K562 (cell line): ENCODE measurements around the gene UNC45B. TPM values are rescaled to one million over a fixed set of nuclear protein-coding genes. Genes with fewer than 3 reads are reported as not detected.

ENCODE experiments used
- ARNT ChIP-seq, 2 experiments: fragments of 450-650 bp; IDR thresholded peaks; 2 replicates each; pipeline ENCODE4 v1.6.1; 2016; ENCODE audit warnings: mild to moderate bottlenecking in 1 of 2
- E2F1 ChIP-seq: sonication (generic); formaldehyde crosslinking; IDR thresholded peaks from 2 replicates; pipeline ENCODE4 v1.8.1; 2023; ENCODE audit warnings: mild to moderate bottlenecking, missing genetic modification reagents, moderate library complexity
- EP400 ChIP-seq: fragments of 450-650 bp; IDR thresholded peaks from 2 replicates; pipeline ENCODE4 v1.6.1; 2017; ENCODE audit warnings: antibody characterized with exemption, mild to moderate bottlenecking, moderate library complexity
- ESRRA ChIP-seq: fragments of 450-650 bp; IDR thresholded peaks from 2 replicates; pipeline ENCODE4 v1.6.1; 2014; ENCODE audit warnings: low read depth, mild to moderate bottlenecking, moderate library complexity, borderline replicate concordance
- FOXJ3 ChIP-seq: sonication (generic); formaldehyde crosslinking; IDR thresholded peaks from 2 replicates; pipeline ENCODE4 v1.4.0; 2020; ENCODE audit warnings: mild to moderate bottlenecking, missing genetic modification reagents
- GTF2E2 ChIP-seq: fragments of 200-800 bp; sonication (Bioruptor generic); IDR thresholded peaks from 2 replicates; pipeline ENCODE4 v1.6.1; 2016; ENCODE audit warnings: missing genetic modification characterization, missing compliant biosample characterization
- GTF3C2 ChIP-seq: IDR thresholded peaks from 3 replicates; pipeline ENCODE4 v1.6.1; 2011; ENCODE audit warnings: borderline replicate concordance, mild to moderate bottlenecking, moderate library complexity; ENCODE audit not compliant: insufficient read length; ENCODE audit errors: extremely low read depth
- HDAC3 ChIP-seq: fragments of 450-650 bp; IDR thresholded peaks from 2 replicates; pipeline ENCODE4 v1.6.1; 2018; ENCODE audit warnings: borderline replicate concordance, mild to moderate bottlenecking, moderate library complexity; ENCODE audit not compliant: partially characterized antibody
- HDAC6 ChIP-seq: IDR thresholded peaks from 2 replicates; pipeline ENCODE4 v1.6.1; 2012; ENCODE audit warnings: low read depth, mild to moderate bottlenecking, control low read depth, inconsistent platforms, low read length, moderate library complexity
- JUNB ChIP-seq: fragments of 450-650 bp; formaldehyde crosslinking; conservative IDR thresholded peaks from 2 replicates; pipeline ENCODE4 v1.4.0; 2020; ENCODE audit warnings: mild to moderate bottlenecking
- KLF16 ChIP-seq: IDR thresholded peaks from 2 replicates; pipeline ENCODE4 v1.6.1; 2016; ENCODE audit warnings: antibody characterized with exemption
- NEUROD1 ChIP-seq: fragments of 150-350 bp; IDR thresholded peaks from 2 replicates; pipeline ENCODE4 v1.6.1; 2014; ENCODE audit warnings: borderline replicate concordance, low read length, low read depth; ENCODE audit not compliant: partially characterized antibody
- NR2C1 ChIP-seq, 2 experiments: fragments of 450-650 bp; IDR thresholded peaks; 2 replicates each; pipeline ENCODE4 v1.6.1; 2017; ENCODE audit warnings: mild to moderate bottlenecking in 2 of 2, antibody characterized with exemption in 1 of 2, inconsistent platforms in 1 of 2, missing compliant biosample characterization in 1 of 2, missing genetic modification characterization in 1 of 2
- NR2C2 ChIP-seq, 2 experiments: fragments of 200-800 bp in 1 of 2; sonication (Bioruptor generic) in 1 of 2; sonication (generic) in 1 of 2; formaldehyde crosslinking in 1 of 2; IDR thresholded peaks; 2 replicates each; pipeline versions ENCODE4 v1.6.1 to v1.8.0; 2016 to 2022; ENCODE audit warnings: mild to moderate bottlenecking in 1 of 2, missing compliant biosample characterization in 1 of 2, missing genetic modification characterization in 1 of 2, missing genetic modification reagents in 1 of 2
- PHF8 ChIP-seq: fragments of 200-600 bp; sonication (generic); IDR thresholded peaks from 2 replicates; pipeline ENCODE4 v1.6.1; 2012; ENCODE audit warnings: mixed run types, mild to moderate bottlenecking, inconsistent platforms, low read length, moderate library complexity, borderline replicate concordance
- RAD21 ChIP-seq, 2 experiments: fragments of 250-450 bp in 1 of 2; fragments of 450-650 bp in 1 of 2; sonication (Bioruptor Pico) in 1 of 2; formaldehyde crosslinking in 1 of 2; IDR thresholded peaks in 1 of 2; conservative IDR thresholded peaks in 1 of 2; 2 replicates each; pipeline versions ENCODE4 v1.4.0 to v1.8.0; 2020 to 2022; ENCODE audit warnings: mild to moderate bottlenecking in 2 of 2, moderate library complexity in 1 of 2
- RNF2 ChIP-seq: sonication (generic); IDR thresholded peaks from 2 replicates; pipeline ENCODE4 v1.6.1; 2016
- SIN3B ChIP-seq: fragments of 450-650 bp; IDR thresholded peaks from 2 replicates; pipeline ENCODE4 v1.6.1; 2017; ENCODE audit warnings: low read depth, mild to moderate bottlenecking, moderate library complexity
- TCFL5 ChIP-seq: fragments of 250-450 bp; sonication (Bioruptor Pico); conservative IDR thresholded peaks from 2 replicates; pipeline ENCODE4 v1.6.1; 2021; ENCODE audit warnings: mild to moderate bottlenecking, moderate library complexity, matching md5 sums
- TEAD2 ChIP-seq: fragments of 450-650 bp; IDR thresholded peaks from 2 replicates; pipeline ENCODE4 v1.6.1; 2016; ENCODE audit warnings: missing genetic modification characterization, control low read depth, missing compliant biosample characterization
- ZBED1 ChIP-seq: IDR thresholded peaks from 2 replicates; pipeline ENCODE4 v1.6.1; 2014
- ZFP36 ChIP-seq: fragments of 150-350 bp; IDR thresholded peaks from 2 replicates; pipeline ENCODE4 v1.6.1; 2018; ENCODE audit warnings: low read length, low read depth; ENCODE audit not compliant: partially characterized antibody
- ZZZ3 ChIP-seq: fragments of 450-650 bp; IDR thresholded peaks from 2 replicates; pipeline ENCODE4 v1.6.1; 2016; ENCODE audit warnings: antibody characterized with exemption, mild to moderate bottlenecking, moderate library complexity
- polyA plus RNA-seq, 8 experiments: library from polyadenylated mRNA; depleted of rRNA in 4 of 8; stranded (reverse) in 5 of 8; unstranded in 3 of 8; fragments of >200 nt; fragmentation: Nextera tagmentation in 2 of 8; fragmentation: Illumina TruSeq in 1 of 8; extraction: Ambion mirVana in 2 of 8; extraction: Trizol in 1 of 8; gene quantifications; 2 replicates each; pipeline versions ENCODE4 v1.2.1 to v1.2.3, GENCODE V29; 2011 to 2014; ENCODE audit warnings: inconsistent platforms in 1 of 8, missing spikeins in 1 of 8
- total RNA-seq, 7 experiments: library from RNA; depleted of rRNA in 6 of 7; stranded (reverse); fragments of >200 nt in 6 of 7; fragmentation: Illumina TruSeq in 2 of 7; extraction: Trizol in 2 of 7; gene quantifications; 2 replicates each; pipeline versions ENCODE4 v1.2.1 to v1.2.3, GENCODE V29; 2011 to 2021; ENCODE audit warnings: low replicate concordance in 1 of 7

Gene UNC45B
- total and polyA plus RNA-seq, 9 of the 15 experiments (the other 6 are each of a cell fraction or from before 2014, with no cell fraction given) = not detected

GRCh38 chr17:35119370-35120165 is 28.0 kb upstream of the UNC45B start, which contains the start of gene RAD51D (continued):
- TF ChIP-seq SIN3B (peak; percentile 11; the same call in 1 of the 2 replicates), PHF8 (peak; percentile 75), GTF3C2 (no peak), NR2C2 (CRISPR knock-in tag; IDR thresholded peaks at IDR 0.05) (no peak), NR2C2 (tag; IDR thresholded peaks at IDR 0.05) (peak; percentile 62; the same call in 1 of the 2 replicates), GTF2E2 (tag) (no peak), HDAC3 (no peak), EP400 (peak; percentile 89), HDAC6 (no peak), ESRRA (0 out of 2 replicates have a peak, but pooled peaks have one; percentile 53), ZZZ3 (no peak), KLF16 (no peak), E2F1 (CRISPR knock-in tag) (peak; percentile 79; the same call in 1 of the 2 replicates), ARNT (IDR thresholded peaks at IDR 0.05) (no peak), NR2C1 (IDR thresholded peaks at IDR 0.05) (no peak), NR2C1 (tag; IDR thresholded peaks at IDR 0.05) (0 out of 2 replicates have a peak, but pooled peaks have one; percentile 33), FOXJ3 (CRISPR knock-in tag) (no peak), RAD21 (CRISPR knock-in tag; conservative IDR thresholded peaks at IDR 0.05 in 1 of 2, IDR thresholded peaks at IDR 0.05 in 1 of 2) (peak; percentile 95 to 96), RNF2 (no peak; the same call in 1 of the 2 replicates), TEAD2 (tag) (no peak), JUNB (CRISPR knock-in tag) (no peak), NEUROD1 (peak; percentile 32), ZBED1 (0 out of 2 replicates have a peak, but pooled peaks have one; percentile 33), ZFP36 (no peak), TCFL5 (CRISPR knock-in tag) (no peak)
